Sigmoid colon (tissue), 7 donors: Measurements from ENCODE around the gene FMOD. TPM values are rescaled to one million over a fixed set of nuclear protein-coding genes. Genes with fewer than 3 reads are reported as not detected.
A peak's percentile ranks its signal among the peaks of the same experiment; 100 is the strongest.

Source experiments
- DNase-seq: peaks from one replicate; pipeline ENCODE4 v3.0.0-alpha.2; 2019
- H3K27ac ChIP-seq, 4 donors: fragments of 200-600 bp; sonication (generic); one replicate each; pipeline ENCODE4 v1.5.1; 2016 to 2019; ENCODE audit warnings: mild to moderate bottlenecking in 1 of 4
- H3K27me3 ChIP-seq, 3 donors: fragments of 200-600 bp; sonication (generic); one replicate each; pipeline ENCODE4 v1.5.1; 2019; ENCODE audit warnings: mild to moderate bottlenecking in 1 of 3
- H3K36me3 ChIP-seq, 4 donors: fragments of 200-600 bp; sonication (generic); one replicate each; pipeline ENCODE4 v1.5.1; 2016 to 2019
- H3K4me1 ChIP-seq, 4 donors: fragments of 200-600 bp; sonication (generic); one replicate each; pipeline ENCODE4 v1.5.1; 2017 to 2019
- H3K4me3 ChIP-seq, 4 donors: fragments of 200-600 bp; sonication (generic); one replicate each; pipeline ENCODE4 v1.5.1; 2017 to 2019; ENCODE audit warnings: mild to moderate bottlenecking in 2 of 4, moderate library complexity in 1 of 4
- H3K9me3 ChIP-seq, 4 donors: fragments of 200-600 bp in 3 of 4; sonication (generic) in 3 of 4; one replicate each; pipeline versions ENCODE4 v1.5.1 to v1.6.1; 2013 to 2019
- EP300 ChIP-seq, 4 donors: sonication (generic); formaldehyde crosslinking; IDR thresholded peaks; one replicate each; pipeline ENCODE4 v1.6.1; 2017; ENCODE audit warnings: antibody characterized with exemption in 4 of 4
- POLR2A ChIP-seq, 2 donors: fragments of 450-650 bp; IDR thresholded peaks; one replicate each; pipeline ENCODE4 v1.6.1; 2016; ENCODE audit warnings: antibody characterized with exemption in 2 of 2, mild to moderate bottlenecking in 2 of 2, moderate library complexity in 2 of 2
- POLR2AphosphoS5 ChIP-seq, 4 donors: sonication (generic); formaldehyde crosslinking; IDR thresholded peaks; one replicate each; pipeline ENCODE4 v1.6.1; 2017; ENCODE audit warnings: antibody characterized with exemption in 4 of 4
- WGBS, 2 donors: extraction: QIAGEN DNeasy Blood & Tissue Kit; methylation state at CpG; one replicate each; pipeline ENCODE4 v1.1.7; 2013; 5-methylcytosine and 5-hydroxymethylcytosine counted together
- intact Hi-C: fragments of 100-400 bp; cut with DNase I; formaldehyde crosslinking; loops from one replicate; pipeline ENCODE4 v1.15.1; 2023
- polyA plus RNA-seq, 3 donors: library from polyadenylated mRNA; stranded (reverse); fragments of 200-250 nt; gene quantifications; one replicate each; pipeline ENCODE4 v1.2.3, GENCODE V29; 2013
- total RNA-seq, 4 donors: library from RNA; depleted of rRNA; stranded (reverse); fragments of >200 nt; gene quantifications; one replicate each; pipeline ENCODE4 v1.1.0, GENCODE V29; 2016
- TF ChIP-seq, protein P1 (sequence below), 4 experiments: fragments of 450-650 bp in 3 of 4; fragments of 200-600 bp in 1 of 4; IDR thresholded peaks; one replicate each; pipeline ENCODE4 v1.5.1; 2016 to 2019; ENCODE audit warnings: antibody characterized with exemption in 4 of 4, mild to moderate bottlenecking in 3 of 4, moderate library complexity in 2 of 4
- donor health status: healthy with polysubstance abuse.
- donor health status: Bipolar disorder and iron deficiency.
- donor health status: healthy.

The FMOD gene
- total and polyA plus RNA-seq, 7 donors = 9.5 to 64.5 (median 32.9) TPM

DNA sequence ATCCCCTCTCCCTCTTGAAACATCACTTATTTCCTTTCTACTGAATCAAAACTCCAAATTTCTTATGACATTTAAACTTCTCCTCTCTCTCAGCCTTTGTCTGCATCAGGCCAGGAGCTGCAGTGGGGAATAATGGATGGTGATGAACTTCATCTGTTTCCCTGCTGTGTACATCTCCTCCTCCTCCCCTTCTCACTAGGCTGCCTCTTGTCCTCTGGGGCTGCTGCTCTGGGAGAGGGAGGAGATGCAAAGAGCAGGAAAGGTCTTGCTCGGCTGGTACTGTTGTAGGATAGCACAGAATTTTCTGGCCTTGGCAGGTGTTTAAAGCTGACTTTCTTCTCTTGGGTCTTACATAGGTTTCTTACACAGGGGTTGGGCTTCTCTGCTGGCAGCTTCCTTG lies 31.1 kb upstream of the FMOD start:
- TF ChIP-seq, protein P1, sequence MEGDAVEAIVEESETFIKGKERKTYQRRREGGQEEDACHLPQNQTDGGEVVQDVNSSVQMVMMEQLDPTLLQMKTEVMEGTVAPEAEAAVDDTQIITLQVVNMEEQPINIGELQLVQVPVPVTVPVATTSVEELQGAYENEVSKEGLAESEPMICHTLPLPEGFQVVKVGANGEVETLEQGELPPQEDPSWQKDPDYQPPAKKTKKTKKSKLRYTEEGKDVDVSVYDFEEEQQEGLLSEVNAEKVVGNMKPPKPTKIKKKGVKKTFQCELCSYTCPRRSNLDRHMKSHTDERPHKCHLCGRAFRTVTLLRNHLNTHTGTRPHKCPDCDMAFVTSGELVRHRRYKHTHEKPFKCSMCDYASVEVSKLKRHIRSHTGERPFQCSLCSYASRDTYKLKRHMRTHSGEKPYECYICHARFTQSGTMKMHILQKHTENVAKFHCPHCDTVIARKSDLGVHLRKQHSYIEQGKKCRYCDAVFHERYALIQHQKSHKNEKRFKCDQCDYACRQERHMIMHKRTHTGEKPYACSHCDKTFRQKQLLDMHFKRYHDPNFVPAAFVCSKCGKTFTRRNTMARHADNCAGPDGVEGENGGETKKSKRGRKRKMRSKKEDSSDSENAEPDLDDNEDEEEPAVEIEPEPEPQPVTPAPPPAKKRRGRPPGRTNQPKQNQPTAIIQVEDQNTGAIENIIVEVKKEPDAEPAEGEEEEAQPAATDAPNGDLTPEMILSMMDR (IDR thresholded peaks at IDR 0.05) = no peak
- TF ChIP-seq EP300 (IDR thresholded peaks at IDR 0.05) = no peak
- TF ChIP-seq POLR2AphosphoS5 (IDR thresholded peaks at IDR 0.05) = no peak
- no peak for TF ChIP-seq POLR2A (IDR thresholded peaks at IDR 0.05)
- H3K4me1 ChIP-seq = peaks cover 0 to 46% (median 37%) of the 10 kb centered on the region in 4 donors
- no peaks in the 10 kb centered on the region for H3K36me3 ChIP-seq
- no peaks in the 10 kb centered on the region for H3K9me3 ChIP-seq
- no peak overlapping the region for H3K4me3 ChIP-seq
- H3K27ac ChIP-seq = peak overlapping the region in 3 of 4 donors; percentile 6 to 88 (median 79)
- 50 to 86% methylated on average over 1 of the region's 1 CpG for WGBS, 2 donors
- no peak for DNase-seq
- H3K27me3 ChIP-seq = no peaks in the 10 kb centered on the region
- intact Hi-C loops = no loop called here

DNA sequence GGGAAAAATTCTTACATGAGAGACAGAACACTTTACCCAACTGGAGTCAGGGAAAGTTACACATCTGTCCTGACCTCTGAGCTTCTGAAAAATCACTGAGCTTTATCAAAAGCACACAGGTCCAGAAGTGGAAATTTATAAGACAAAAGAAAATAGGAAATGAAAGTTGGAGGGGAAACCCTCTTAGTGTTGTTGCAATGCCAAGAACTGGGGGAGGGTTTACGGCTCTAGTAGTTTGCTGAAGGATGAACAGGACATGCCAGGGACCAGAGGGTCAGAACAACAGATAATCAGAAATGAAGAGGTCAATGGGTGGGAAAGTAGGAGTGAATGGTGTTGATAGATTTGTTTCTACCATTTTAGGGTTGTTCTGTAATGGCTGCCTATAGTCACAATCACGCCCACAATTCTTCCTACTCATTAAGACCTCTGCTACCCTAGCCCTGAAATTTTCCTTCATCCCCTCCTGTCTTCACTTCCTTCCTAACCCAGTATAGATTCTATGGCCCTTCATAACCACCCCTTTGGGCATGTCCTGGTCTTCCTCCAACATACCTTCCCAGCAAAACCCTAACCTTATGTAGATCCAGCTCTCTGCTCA lies 30.3 kb upstream of the FMOD start:
- H3K27ac ChIP-seq = peak overlapping the region in 3 of 4 donors; percentile 71 to 88 (median 79)
- DNase-seq = no peak
- H3K36me3 ChIP-seq = no peaks in the 10 kb centered on the region
- WGBS, 2 donors = 63 to 87% methylated on average over 2 of the region's 2 CpGs
- TF ChIP-seq POLR2AphosphoS5 (IDR thresholded peaks at IDR 0.05) = no peak
- intact Hi-C loops = no loop called here
- H3K4me1 ChIP-seq = peaks cover 0 to 46% (median 37%) of the 10 kb centered on the region in 4 donors
- no peak overlapping the region for H3K4me3 ChIP-seq
- no peaks in the 10 kb centered on the region for H3K27me3 ChIP-seq
- no peaks in the 10 kb centered on the region for H3K9me3 ChIP-seq

GRCh38 chr1:203380420-203381150 lies 29.7 kb upstream of the FMOD start:
- no peak for DNase-seq
- no peaks in the 10 kb centered on the region for H3K9me3 ChIP-seq
- H3K36me3 ChIP-seq = no peaks in the 10 kb centered on the region
- peak in 2 of 4 donors; percentile 27 to 52 for TF ChIP-seq POLR2AphosphoS5 (IDR thresholded peaks at IDR 0.05)
- TF ChIP-seq POLR2A (IDR thresholded peaks at IDR 0.05) = no peak
- TF ChIP-seq, protein P1 (IDR thresholded peaks at IDR 0.05) = no peak
- TF ChIP-seq EP300 (IDR thresholded peaks at IDR 0.05) = no peak
- intact Hi-C loops = no loop called here
- H3K27me3 ChIP-seq = no peaks in the 10 kb centered on the region
- H3K27ac ChIP-seq = peak overlapping the region; percentile 39 to 88 (median 75)
- 46 to 62% methylated on average over 4 of the region's 4 CpGs for WGBS, 2 donors
- H3K4me1 ChIP-seq = peaks cover 0 to 46% (median 37%) of the 10 kb centered on the region in 4 donors
- no peak overlapping the region for H3K4me3 ChIP-seq

DNA sequence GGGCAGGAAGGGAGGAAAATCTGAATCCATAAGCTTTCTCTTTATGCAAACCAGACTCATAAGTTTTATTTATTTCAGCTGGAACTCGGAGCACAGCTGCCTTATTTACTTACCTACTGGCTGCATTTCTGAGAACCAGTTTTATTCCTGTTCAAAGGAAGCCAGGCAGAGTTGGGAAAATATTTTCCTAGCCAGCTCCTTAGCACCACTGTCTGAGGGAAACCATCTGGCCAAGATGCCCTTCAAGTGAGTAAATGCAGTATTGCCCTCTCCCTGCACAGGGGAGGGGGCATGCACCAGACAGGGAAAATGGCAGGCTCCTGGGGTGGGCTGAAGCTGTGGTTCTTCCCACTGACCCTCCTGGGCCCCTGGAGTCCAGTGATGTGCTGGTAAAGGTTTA lies 28.9 kb upstream of the FMOD start:
- H3K4me3 ChIP-seq = no peak overlapping the region
- intact Hi-C loops = no loop called here
- TF ChIP-seq POLR2AphosphoS5 (IDR thresholded peaks at IDR 0.05) (peak in 3 of 4 donors; percentile 49 to 56 (median 50)), POLR2A (IDR thresholded peaks at IDR 0.05) (no peak), EP300 (IDR thresholded peaks at IDR 0.05) (no peak)
- no peak for DNase-seq
- H3K27me3 ChIP-seq = no peaks in the 10 kb centered on the region
- H3K9me3 ChIP-seq = no peaks in the 10 kb centered on the region
- 12 to 47% methylated on average over 1 of the region's 1 CpG for WGBS, 2 donors
- H3K36me3 ChIP-seq = no peaks in the 10 kb centered on the region
- H3K4me1 ChIP-seq = peaks cover 0 to 50% (median 40%) of the 10 kb centered on the region in 4 donors
- H3K27ac ChIP-seq = peak overlapping the region; percentile 39 to 88 (median 75)

- Histone ChIP-seq H3K36me3 (no peaks in the 10 kb centered on the region), H3K9me3 (no peaks in the 10 kb centered on the region), H3K4me3 (no peak overlapping the region), H3K27me3 (no peaks in the 10 kb centered on the region), H3K4me1 (peaks cover 0 to 61% (median 51%) of the 10 kb centered on the region in 4 donors), H3K27ac (peak overlapping the region; percentile 39 to 88 (median 75))
- TF ChIP-seq, protein P1 (IDR thresholded peaks at IDR 0.05) = no peak
- peak in 2 of 4 donors; percentile 23 to 55 for TF ChIP-seq EP300 (IDR thresholded peaks at IDR 0.05)
- peak in 1 of 4 donors; percentile 55 for TF ChIP-seq POLR2AphosphoS5 (IDR thresholded peaks at IDR 0.05)
- no peak for TF ChIP-seq POLR2A (IDR thresholded peaks at IDR 0.05)
- intact Hi-C loops = no loop called here
- no peak for DNase-seq
- WGBS, 2 donors = 66 to 71% methylated on average over 8 of the region's 8 CpGs
These were observed 27.8 kb upstream of the FMOD start for GRCh38 chr1:203378556-203379245.
